ENCODE data around the gene CDH23.

Gene CDH23

DNA sequence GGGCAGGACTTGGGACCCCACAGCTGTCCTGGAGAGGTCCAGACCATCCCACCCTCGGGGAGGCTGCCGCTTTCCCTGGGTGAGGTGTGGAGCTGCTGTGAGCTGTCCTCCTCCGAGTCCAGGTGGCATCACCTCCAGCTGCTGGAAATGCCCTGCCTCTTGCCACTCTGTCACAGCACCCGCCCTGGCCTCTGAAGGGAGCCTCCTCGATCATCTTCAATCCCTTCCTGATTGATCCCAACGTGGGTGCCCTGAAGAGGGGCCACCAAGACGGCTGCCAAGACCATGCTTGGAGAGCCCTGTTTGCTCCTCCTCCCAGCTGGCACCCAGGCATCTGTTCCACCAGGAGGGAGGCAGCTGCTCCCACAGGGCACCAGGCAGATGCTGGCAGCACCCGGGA, 318.3 kb downstream of the CDH23 start:
- no peak for DNase-seq

DNA sequence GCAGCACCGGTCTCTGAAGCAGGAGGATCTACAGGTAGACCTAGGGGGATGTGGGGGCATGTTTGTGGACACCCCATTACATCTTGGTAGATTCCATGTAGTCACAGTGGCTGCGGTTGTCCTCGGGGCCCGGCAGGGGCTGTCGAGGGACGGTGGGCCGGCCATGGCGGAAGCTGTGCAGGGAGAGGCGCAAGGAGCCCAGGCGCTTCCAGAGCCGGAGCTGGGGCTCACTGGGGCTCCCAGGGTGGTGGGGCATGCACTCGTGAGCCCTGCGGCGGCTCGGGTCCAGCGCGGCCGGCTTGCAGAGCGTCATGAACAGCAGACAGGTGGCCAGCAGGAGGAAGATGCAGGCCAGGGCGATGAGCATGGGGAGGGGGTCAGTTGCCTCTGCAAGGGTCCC, 319.1 kb downstream of the CDH23 start:
- no peak for DNase-seq

DNA sequence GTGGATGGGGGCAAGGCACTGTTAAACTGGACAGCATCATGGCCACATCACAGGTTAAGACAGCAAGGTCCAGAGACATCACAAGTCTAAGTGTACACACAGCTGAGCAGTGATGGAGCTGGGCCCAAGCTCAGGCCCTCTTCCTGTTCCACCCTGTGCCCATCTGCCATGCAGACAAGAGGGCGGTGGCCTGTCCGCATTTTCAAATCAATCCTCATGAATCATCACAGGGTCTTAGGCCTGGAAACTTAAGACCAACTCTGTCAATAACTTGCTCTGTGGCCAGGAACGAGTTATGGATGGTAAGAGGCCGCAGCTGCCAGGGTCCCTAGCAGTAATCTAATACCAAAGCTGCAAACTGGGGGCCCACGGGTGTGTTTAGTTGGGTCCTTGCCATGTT, 319.7 kb downstream of the CDH23 start:
- DNase-seq = no peak

DNA sequence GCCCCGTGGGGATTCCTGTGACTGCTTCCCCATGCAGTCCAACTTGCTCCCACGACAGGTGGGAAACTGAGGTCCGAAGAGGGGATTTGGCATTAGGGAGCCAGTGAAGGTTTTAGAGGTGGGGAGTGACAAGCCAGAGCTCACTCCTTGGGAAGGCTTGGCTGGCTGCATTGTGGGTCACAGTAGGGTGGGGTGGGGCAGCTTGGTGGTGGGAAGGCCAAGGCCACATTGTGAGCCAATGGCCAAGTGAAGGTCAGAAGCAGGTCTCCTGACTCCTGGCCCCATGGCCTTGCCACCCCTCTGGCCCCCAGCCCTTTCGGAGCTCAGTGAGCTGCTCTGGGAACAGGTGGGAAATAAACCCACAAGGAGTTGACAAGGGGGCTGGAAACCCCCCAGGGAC, 320.3 kb downstream of the CDH23 start:
- DNase-seq = no peak

DNA sequence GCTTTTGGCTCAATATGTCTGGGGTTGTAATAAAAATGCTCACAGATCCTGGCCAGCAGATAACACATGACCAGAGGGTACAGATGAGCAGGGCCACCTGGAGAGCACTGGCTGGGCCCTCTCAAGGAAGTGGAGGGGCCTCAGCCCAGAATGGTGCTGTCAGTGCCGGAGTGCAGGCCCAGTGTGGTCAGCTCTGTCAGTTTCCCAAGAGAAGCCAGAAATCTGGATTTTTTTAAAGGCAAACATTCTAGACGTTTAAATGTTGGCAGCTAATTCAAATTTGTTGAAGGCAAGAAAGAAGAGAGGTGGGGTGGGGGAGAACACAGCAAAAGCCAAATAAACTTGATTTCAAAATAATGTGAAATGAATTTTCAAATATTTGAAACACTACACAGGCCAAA, 320.8 kb downstream of the CDH23 start:
- DNase-seq = no peak

DNA sequence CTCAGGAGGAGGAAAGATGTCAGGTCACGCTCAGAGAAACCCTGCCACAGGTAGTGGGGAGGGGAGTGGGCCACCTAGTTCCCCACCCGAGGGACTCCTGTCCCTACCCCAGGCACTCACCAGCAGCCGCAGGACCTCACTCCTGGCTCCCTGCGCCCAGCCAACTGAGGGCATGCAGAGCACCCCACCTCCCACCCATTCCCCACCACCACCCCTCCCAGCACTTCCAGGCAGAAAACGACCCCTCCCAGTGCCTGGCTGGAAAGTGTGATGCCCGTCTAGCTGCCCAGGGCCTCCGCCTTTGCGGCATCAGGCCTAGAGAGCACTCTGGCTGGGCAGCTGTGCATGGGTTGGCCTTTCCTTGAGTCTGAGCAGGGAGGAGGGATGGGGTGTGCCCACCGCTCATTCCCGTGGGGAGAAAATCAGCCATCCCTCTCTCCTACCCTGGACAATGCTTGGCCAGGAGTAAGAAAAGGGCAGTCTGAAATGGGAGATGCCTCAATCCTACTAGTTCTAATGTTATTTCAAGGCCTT, 321.5 kb downstream of the CDH23 start:
- DNase-seq = no peak

DNA sequence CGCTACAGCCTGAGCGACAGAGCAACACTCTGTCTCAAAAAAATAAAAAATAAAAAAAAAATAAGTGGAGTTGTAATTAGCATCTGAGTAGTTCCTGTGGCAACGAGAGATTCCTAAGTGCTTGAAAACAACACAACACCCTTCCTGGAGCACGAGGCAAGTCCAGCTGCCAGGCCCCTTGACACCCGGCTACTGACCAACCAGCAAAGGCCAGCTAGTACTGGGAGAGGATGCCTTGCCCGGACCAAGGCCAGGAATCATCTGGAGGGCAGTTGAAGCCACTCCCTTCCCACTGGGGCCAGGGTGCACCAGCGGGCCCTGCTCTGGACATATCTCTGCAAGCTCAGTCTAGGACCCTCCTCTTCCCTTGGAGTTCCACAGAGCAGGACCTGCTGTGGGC, 322.3 kb downstream of the CDH23 start:
- DNase-seq = no peak

DNA sequence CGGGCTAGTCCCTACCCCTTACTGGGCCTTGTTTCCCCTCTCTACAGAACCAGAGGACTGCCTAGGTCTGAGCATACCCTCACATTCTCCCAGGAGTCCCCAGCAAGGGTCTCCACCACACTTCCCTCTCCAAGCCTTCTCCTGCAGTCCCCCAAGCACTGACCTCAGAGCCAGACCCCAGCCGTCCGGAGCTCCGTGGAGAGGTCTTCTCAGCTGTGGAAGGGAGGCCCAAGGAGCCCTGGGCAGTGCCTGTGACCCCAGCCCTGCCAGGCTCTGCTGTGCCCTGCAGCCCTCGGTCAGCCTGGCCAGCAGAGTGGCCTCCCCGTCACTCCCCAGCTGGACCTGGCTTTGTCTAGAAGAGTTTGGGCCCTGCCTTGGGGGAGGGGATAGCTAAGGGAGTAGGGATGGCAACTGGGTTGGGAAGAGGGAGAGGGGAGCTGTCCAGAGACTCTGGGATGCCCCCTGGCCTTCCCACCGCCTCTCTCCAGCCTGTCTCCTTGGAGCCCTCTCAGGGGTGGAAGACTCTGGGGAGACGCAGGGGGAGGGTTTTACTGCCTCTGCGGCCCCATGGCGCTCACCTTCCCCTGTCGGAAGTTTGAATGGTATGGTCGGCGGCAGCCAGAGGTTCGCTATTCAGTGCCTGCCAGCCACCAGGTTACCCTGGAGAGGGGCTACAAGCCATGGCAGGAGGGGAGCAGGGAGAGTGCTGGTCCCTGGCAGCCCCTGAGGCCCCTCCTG, 322.9 kb downstream of the CDH23 start, which contains the start of gene C10orf105:
C10orf105 (minus strand) TSS at position 315 of the 738 bp plus-strand sequence. CDS start 3,441 bp downstream, outside the sequence.
- DNase-seq = no peak

DNA sequence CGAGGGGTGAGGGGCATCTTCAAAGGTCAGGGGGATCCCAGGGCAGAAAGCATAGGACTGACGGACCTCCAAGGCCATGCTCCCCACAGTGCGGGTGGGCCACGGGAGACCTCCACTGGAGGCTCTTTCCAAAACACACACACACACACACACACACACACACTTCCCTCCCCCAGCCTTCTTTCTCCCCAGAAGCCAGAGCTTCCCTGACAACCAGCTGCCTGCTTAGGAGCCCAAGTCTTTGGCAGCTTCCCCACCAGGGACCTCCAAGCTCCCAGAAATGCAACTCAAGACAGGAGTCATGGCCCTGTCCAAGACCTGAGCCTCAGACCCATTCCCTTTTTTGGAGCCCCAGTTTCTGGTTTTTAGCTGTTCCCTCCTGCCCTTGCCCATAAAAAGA, 323.6 kb downstream of the CDH23 start:
- DNase-seq = no peak

DNA sequence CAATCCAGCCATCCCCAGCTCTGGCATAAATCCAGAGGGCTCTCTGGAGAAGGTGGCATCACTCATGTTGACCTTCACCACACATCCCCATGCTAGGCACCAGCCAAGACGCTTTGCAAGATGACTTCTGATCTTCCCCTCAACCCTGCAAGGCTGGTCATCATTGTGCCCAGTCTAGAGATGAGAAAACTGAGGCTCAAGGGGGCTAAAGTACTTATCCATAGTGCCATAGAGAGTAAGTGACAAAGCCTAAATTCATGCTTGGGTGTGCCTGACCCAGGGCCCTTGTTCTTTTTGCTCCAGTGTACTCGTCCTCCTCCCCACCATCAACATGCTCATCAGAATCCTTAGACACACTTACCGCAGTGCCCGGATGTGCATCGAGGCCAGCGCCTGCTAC, 324.6 kb downstream of the CDH23 start:
- DNase-seq = no peak

DNA sequence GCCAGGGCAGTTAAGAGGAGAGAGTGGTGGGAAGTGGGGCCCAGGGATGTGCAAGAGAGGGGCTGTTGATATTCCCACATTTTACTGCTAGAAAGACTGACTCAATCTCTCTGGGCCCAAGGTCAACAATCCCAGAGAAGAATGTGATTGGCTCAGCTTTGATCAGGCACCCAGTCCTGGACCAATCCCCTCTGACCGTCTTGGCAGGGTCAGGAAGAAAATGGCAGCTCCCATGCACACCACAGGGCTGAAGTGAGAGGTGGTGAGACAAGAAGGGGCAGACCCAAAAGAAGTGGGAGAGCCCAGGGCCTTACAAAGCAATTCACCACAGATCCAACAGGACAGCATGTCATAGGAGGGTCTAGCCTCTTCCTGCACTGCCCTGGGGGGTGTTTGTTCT, 326.1 kb downstream of the CDH23 start:
- no peak for DNase-seq

DNA sequence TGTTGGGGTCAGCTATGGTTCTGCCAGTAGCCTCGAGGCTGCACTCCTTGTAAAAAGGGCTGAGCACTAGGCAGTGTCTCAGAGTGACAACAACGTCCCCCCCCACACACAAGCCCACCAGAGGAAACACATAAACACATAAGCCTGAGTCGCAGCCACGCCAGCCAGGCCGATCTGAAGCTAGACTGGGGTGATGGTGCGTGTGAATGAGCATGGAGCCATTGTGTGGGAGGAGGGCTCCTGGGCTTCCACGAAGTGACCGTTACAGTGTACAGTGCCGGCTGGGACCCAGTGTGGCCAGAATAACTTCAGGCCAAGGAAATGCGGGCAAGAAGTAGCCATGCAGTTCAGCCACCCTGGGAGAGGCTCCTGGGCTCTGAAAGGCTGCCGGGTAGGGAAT, 326.6 kb downstream of the CDH23 start:
- DNase-seq = no peak

DNA sequence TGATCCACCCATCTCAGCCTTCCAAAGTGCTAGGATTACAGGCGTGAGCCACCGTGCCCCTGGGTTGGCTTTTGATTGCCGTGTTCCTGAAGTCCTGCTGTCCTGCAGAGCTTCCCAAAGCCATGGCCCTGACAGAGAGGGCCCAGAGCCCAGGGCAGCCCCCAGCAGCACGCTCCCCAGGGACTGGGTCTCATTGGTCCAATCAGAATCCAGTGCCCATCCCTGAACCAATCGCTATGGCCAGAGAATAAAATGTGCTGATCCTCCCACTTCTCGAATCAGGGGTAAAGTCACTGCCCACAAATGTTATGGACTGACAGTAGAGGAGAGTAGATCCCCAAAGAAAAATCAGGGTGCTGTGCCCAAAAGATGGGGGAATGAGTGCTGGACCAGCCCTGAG, 327.8 kb downstream of the CDH23 start:
- DNase-seq = no peak

DNA sequence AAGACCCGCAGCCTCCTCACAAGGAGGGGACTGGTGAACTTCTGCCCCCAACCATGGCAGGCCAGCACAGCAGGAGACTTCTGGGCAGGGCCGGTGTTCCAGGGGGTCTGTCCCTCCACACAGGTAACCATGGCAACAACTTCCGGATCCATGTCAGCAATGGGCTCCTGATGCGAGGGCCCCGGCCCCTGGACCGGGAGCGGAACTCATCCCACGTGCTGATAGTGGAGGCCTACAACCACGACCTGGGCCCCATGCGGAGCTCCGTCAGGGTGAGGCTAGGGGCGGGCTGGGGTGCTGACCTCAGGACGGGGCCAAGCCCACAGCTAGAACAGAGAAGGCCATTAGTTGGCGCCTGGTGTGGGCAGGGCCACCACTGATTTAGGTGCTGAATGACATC, 328.5 kb downstream of the CDH23 start:
- no peak for DNase-seq

DNA sequence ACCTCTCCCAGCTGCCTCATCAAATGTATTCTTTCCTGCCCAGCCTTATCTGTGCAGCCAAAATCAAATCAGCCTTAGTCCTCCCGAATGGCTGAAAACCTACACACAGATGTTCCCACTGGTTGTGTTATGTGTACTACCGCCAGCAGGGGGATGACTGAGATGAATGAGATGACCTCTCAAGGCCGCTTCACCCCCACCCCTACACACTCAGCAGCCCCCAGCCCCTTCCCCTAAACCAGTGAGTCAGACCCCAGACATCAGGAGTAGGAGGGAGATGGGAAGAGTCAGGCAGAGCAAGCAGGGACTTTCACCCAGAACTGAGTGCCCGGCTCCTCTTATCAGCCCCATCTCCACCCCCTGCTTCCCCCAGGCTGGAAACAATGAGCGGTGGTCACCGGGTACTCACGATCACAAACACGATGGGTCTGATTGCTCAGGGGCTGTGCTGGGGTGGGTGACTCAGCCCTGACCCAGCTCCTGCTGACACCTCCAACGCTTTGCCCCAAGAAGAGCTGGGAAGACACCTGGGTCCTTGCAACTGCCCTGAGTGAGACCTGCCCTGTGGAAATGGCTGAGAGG, 329.4 kb downstream of the CDH23 start:
- DNase-seq = no peak

DNA sequence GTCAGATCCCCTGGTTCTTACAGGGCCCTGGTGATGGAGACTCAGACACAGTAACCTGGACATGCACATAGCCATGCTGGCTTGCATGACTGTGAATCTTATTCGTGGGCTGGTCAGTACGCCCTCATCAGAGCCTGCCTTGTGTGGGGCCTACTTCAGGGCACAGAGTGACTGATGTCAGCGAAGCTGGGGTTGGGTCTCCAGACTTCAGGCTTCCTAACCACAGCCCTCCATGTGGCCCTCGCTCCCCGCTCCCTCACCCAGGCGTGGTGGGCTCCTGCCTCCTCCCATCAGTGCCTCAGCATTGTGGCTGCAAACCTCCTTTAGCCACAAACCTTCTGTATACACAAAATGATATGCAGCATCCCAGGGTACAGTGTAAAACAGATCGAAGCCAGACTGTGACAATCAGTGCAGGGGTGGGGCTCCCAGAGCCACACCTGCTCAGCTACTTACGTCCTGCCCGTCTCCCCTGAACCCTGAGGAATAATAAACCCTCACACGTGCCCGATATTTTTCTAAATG, 329.9 kb downstream of the CDH23 start:
- DNase-seq = no peak

DNA sequence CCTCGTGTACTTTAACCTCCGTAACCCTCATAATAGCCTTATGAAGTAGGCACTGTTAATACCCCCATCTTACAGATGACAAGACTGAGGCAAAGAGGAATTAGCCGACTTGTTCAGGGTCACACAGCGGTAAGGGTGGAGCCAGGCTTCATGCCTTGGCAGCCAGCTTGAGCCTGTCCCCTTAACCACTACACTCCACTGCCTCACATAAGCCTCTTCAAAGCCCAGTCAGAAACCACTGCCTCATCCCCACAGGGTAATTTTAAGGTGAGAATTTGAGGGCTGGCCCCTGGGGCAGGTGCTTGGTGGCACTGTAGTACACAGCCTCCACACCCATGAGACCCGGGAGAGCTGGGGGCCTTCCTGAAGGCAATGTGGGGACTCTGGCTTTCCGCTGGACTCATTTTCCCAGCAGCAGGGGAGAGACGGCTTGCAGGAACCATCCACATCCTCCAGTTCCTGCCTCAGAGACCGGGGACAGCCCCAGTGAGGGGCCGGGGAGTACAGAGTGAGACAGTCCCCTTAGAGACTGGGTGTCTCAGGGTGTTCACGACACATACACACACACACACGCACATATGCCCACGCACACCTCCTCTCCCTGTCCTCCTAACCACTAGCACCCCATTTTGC, 330.5 kb downstream of the CDH23 start:
- DNase-seq = no peak

DNA sequence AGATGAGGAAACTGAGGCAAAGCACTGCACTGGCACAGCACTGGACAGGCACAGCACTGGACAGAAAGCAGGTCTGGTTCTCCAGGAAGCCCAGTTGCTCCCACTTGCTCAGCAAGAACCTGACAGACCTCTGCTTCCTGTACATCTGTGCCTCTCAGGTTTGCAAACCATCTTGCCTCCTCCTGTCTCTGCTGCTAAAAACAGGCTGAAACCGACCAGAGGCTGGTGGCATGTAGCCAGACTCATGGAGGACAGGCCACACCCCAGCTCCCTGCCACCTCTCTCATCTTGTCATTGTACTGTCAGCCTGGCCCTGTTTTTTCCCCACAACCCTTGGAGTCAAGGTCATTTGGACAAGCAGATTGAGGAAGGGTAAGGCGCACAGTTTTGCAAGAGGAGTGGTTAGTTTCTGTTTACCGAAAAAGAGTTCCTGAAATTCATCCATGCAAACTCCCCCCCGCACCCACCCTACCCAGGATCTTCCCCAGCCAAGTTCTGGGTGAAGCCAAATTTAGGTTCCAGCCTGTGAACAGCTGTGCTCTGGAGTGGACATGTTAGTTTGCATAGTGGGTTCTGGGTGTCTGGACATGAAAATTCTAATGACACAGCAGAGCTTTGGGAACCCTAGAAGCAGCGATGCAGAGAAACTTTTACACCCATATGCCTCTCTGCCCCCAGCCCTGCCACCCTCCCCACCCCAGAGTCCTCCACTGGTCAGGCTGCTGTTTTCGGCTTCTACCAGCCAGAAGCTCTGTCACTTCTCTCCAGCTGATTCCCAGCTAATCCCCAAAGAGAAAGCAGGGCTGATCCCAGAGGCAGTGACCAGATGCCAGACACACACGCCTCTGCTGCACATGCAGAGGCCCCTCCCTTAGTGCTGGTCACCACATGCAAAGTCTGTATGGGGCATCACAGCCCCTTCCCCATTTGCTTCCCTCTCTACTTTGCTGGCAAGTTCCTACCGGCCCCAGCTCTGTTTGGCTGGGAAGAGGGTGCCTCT, 331.3 kb downstream of the CDH23 start:
- DNase-seq = no peak

DNA sequence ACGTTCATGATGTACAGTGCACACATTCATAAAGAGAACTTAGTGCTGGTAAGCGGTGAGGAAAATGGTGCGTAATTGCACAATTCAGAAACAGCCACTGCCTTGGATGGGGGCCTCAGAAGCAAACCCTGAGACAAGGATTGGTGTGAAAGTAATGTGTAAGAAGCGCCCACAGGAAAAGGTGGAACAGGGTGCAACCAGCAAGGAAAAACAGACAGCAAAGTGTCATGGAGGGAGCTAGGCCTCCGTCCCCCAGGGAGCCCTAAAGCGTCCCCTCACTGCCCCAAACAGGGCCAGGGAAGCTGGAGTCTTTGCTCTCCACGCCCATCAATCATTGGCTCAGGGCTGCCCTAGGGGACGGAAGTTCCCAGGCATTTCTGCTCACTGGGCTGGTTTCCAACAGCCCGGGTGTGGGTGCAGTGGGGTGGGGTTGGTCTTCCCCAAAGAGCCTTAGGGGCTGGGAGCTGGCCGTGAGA, 332.5 kb downstream of the CDH23 start:
- no peak for DNase-seq

DNA sequence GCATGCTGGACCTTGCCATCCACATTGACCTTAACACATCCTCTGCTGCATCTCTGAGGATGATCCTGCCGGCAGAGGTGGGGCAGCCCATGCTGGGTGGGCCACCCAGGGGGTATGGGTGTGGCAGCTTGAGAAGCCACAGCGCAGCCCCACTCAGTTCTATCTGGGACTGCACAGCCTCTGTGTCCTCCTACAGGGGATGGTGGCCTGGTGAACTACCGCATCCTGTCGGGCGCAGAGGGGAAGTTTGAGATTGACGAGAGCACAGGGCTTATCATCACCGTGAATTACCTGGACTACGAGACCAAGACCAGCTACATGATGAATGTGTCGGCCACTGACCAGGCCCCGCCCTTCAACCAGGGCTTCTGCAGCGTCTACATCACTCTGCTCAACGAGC, 335.1 kb downstream of the CDH23 start:
- DNase-seq = no peak

DNA sequence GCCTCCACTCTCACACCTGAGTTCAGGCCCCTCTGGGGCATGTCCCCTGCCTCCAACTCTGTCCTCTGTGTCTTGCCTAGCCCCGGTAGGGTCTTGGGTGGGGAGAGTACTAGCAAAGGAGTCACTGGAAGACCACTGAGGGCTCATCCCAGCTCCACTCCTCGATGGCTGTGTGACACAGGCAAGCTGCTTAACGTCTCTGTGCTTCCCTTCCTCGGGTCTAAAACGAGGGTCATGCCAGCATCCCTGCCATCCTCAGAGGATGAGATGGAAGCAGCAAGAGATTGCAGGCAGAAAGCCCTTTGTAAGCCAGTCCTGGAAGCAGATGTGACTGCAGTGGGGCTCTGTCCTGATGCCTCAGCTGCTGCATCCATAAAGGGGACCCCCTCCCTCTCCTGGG, 338.1 kb downstream of the CDH23 start:
- DNase-seq = no peak

Measured in NCI-H2227 treated with DMSO at 0.1 percent for 48 hours (cell line).